HG02981 (cell line): ENCODE data around the gene FBXW5.

Source experiments
- ATAC-seq: cut with Tn5 transposase; IDR thresholded peaks from one replicate; pipeline ENCODE4 v1.9.1; 2021; ENCODE audit warnings: mild to moderate bottlenecking, moderate library complexity; ENCODE audit not compliant: unreplicated experiment

Gene FBXW5

GRCh38 chr9:136949817-136950655 is 5.5 kb upstream of the FBXW5 start:
- ATAC-seq, result peak; percentile 88

- ATAC-seq, result no peak
These were observed 4.8 kb upstream of the FBXW5 start for GRCh38 chr9:136949239-136949816.

- no peak for ATAC-seq
These were observed 3.5 kb upstream of the FBXW5 start for GRCh38 chr9:136947955-136948510.

DNA sequence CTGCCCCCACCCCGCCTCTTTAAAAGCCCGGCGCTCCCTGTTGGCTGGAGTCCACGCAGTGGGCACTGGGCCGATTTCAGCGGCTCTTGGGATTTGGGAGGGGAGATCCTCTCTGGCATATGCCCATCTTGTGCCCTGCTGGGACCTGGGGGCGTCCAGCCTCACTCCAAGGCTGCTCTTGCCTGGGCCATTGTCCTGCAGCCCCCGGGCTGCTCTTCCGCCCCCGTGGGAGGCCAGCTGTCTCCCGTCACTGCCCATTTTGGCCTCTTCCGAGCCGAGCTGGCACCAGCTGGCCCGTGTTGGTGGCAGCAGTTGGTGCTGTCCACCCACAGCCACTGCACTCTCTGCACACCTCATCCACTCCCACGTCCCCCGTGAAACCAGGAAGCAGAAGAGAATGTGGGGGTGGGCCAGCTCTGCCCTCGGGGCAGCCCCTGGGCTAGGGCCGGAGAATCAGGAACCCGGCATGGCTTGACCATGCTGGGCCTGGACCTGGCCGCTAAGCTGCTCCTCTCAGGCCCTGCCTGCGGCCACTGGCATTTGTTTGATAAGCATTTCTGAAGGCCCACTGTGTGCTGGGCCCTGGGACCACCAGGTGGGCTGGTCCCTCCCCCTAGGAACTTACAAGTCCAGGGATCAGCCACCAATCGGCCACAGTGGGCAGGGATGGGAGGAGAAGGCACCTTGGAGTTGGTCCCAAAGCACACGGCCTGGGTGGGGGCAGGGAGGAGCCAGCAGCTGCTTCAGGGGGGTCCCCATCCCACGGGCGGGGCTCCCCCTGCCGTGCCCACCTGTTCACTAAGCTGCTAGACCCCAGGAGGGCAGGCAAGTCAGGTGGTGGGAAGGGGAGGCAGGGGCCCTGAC is 2.7 kb upstream of the FBXW5 start:
- ATAC-seq, result no peak

DNA sequence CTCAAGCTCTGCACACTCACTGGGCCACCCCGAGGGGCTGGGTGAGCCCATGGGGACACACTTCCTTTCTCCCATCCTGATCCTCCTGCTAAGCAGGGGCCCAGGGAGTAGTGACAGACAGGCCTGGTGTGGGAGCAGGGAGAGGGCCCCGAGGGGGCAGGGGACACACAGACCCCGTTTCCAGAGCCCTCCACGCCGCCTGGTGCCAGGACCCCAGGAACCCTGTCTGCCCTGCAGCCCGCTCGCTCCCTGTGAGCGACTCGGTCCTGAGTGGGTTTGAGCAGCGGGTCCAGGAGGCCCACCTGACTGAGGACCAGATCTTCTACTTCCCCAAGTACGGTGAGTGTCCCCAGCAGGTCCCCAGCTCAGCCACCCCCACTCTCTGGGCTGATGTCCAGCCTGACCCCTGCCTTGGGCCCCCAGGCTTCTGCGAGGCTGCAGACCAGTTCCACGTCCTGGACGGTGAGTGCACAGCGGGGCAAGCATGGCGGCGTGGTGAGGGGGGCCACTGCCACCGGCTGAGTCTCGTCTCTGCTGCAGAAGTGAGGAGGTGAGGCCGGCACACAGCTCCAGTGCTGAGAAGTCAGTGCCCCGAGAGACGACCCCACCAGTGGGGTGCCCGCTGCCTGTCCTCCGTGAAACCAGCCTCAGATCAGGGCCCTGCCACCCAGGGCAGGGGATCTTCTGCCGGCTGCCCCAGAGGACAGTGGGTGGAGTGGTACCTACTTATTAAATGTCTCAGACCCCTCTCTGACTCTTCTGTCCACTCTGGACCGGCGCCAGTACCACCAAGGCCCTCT is 1.9 kb upstream of the FBXW5 start:
- ATAC-seq, result no peak

DNA sequence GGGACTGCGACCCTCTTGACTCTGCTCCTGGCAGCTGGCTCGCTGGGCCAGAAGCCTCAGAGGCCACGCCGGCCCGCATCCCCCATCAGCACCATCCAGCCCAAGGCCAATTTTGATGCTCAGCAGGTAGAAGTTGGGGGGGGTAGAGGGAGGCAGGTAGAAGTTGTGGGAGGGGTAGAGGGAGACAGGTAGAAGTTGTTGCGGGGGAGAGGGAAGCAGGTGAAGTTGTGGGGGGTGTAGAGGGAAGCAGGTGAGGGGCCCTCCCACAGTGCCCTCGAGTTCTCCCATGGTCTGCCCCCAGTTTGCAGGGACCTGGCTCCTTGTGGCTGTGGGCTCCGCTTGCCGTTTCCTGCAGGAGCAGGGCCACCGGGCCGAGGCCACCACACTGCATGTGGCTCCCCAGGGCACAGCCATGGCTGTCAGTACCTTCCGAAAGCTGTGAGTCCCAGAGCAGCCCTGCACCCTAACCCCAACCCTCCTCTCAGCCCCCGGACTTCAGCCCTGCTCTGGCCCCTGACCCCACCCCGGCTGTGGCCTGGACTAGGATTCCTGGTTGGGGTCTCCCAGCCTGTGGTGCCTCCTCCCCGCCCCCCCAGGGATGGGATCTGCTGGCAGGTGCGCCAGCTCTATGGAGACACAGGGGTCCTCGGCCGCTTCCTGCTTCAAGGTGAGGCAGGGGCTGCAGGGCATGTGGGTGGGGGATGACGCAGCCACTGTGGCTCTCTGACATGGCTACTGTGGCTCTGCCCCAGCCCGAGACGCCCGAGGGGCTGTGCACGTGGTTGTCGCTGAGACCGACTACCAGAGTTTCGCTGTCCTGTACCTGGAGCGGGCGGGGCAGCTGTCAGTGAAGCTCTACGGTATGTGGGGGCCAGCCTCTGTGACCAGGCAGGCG is 1.0 kb upstream of the FBXW5 start:
- no peak for ATAC-seq

- ATAC-seq, result peak; percentile 39
These were observed 373 bp downstream of the FBXW5 start for GRCh38 chr9:136944212-136944518.

DNA sequence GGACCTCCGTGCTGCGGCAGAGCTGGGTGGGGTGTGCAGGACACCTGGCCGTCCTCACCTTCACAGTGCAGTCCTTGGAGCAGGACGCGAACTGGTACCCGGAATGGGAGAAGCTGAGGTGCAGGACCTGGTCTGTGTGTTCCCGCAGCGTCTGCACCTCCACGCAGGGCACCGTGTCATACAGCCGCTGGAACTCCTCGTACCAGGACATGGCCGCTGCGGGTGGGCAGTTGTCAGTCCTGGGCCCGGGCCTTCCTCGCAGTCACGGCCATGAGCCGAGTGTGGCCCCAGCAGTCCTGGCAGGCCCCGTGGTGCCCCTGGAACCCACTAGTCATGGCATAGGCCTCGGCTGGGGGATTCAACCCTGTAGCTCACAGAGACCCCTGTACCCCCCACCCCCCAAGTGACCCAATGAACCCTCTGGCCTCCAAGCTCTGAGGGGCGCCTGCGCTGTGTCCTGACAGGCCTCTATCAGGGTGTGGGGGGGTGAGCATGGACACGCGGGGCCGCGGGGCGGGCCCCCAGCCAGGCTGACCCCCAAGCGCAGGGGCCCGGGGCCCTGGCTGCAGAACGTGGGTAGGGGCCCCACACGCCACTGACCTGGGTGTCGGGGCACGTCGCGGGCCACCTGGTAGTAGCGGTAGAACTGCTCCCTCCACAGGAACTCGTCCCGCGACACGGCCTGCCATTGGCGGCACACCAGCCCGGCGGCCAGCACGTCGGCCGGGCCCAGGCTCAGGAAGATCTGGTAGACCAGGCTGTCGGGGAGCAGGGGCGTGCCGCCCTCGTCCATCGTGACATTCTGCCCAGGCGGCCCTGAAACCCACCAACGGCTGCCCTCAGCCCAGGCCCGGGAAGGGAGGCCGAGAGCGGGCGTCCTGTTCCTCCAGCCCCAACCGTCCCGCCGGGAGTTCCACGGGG is 987 bp downstream of the FBXW5 start:
- ATAC-seq, result peak; percentile 5

- ATAC-seq, result no peak
These were observed 1.7 kb downstream of the FBXW5 start for GRCh38 chr9:136942881-136943230.

GRCh38 chr9:136942112-136942880 is 2.2 kb downstream of the FBXW5 start:
- no peak for ATAC-seq

GRCh38 chr9:136941231-136942111 is 3.1 kb downstream of the FBXW5 start:
- no peak for ATAC-seq

- ATAC-seq, result no peak
These were observed 3.9 kb downstream of the FBXW5 start for GRCh38 chr9:136940526-136941230.

- ATAC-seq, result no peak
These were observed 4.5 kb downstream of the FBXW5 start for GRCh38 chr9:136939996-136940525.

DNA sequence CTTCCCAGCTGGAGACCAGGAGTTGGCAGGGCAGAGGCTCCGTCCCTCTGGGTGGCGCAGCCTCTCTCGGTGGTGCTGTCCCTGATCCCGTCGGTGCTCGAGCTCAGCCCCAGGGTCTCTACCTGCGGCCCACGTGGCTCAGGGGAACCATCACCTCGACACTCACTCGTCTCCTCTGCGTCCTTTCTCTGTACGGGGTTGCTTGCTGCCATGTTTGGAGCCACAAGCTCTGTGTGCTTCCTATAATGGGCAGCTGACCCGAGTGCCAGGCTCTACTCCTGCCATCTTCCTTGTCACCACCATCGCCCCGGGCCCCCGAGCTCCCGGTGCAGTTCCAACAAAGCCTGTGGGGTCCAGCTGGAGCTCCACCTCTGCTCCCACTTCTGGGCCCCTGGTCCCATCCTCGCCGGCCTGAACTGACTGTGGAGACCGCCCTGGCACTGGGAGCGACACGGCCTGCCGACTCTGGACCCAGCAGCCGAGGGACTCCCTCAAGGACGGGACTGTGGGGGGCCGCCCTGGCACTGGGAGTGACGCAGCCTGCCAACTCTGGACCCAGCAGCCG is 5.0 kb downstream of the FBXW5 start:
- no peak for ATAC-seq

GRCh38 chr9:136937186-136938001 is 7.1 kb downstream of the FBXW5 start:
- no peak for ATAC-seq
